Measurements from ENCODE around the gene ARL5A.

- TF ChIP-seq POLR2A (IDR thresholded peaks at IDR 0.05) (no peak), CTCF (IDR thresholded peaks at IDR 0.05) (no peak)
Observed at GRCh38 chr2:151815821-151816489, 12.3 kb downstream of the ARL5A start.

Data from lower leg skin (tissue), 3 donors.